Stimulated activated CD4-positive, alpha-beta T cell treated with anti-CD3 and anti-CD28 coated beads, Interleukin-12 subunit alpha, Interleukin-12 subunit beta, amount 100 ng/mL, for 4 hours (primary cell): Measurements from ENCODE around the gene TMTC1.

Source experiments
- DNase-seq: peaks from one replicate; pipeline ENCODE4 v3.0.0-alpha.2; 2020

TMTC1 gene

GRCh38 chr12:29609431-29610215, 174.1 kb downstream of the TMTC1 start:
- no peak for DNase-seq

GRCh38 chr12:29608581-29608980, 175.2 kb downstream of the TMTC1 start:
- no peak for DNase-seq

DNA sequence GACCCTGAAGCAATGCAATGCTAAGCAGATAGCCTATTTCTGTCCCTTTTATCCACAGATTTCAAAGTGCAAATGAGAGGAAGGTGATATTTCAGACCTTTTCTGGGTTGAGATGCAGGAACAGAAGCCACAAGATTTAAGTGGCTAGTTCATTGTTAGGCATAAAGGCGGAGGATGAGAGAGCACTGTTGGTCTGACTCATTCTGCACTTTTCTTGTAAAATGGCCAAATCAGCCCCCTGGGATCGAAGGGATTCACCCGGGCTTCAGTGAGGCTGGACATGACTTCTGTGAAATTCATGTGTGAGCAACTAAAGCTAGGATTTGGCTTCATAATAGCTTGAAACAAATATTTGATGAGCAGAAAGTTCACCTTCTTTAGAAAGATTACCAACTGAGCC, 184.4 kb downstream of the TMTC1 start:
- no peak for DNase-seq

GRCh38 chr12:29595071-29595755, 188.5 kb downstream of the TMTC1 start:
- DNase-seq: no peak

- DNase-seq: no peak
Measured at GRCh38 chr12:29593001-29593400, 190.7 kb downstream of the TMTC1 start.

- no peak for DNase-seq
Measured at GRCh38 chr12:29591140-29592020, 192.4 kb downstream of the TMTC1 start.

DNA sequence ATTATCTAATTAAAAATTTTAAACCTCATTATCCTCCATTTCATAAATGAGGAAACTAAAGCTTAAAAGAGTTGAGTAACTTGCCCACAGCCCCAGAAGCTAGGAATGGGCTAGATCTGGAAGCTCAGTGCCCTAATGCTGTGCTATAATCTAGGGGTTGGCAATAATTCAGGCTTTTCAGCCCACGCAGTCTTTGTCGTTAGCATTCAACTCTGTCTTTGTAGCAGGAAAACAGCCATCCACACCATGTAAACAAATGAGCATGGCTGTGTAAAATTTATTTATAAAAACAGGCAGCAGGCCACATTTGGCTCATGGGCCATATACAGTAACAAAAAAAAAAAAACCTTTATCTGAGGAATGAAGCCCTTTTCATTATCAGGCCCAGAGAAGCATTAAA, 193.9 kb downstream of the TMTC1 start:
- DNase-seq: no peak

- no peak for DNase-seq
Measured at GRCh38 chr12:29589286-29589820, 194.4 kb downstream of the TMTC1 start.

DNA sequence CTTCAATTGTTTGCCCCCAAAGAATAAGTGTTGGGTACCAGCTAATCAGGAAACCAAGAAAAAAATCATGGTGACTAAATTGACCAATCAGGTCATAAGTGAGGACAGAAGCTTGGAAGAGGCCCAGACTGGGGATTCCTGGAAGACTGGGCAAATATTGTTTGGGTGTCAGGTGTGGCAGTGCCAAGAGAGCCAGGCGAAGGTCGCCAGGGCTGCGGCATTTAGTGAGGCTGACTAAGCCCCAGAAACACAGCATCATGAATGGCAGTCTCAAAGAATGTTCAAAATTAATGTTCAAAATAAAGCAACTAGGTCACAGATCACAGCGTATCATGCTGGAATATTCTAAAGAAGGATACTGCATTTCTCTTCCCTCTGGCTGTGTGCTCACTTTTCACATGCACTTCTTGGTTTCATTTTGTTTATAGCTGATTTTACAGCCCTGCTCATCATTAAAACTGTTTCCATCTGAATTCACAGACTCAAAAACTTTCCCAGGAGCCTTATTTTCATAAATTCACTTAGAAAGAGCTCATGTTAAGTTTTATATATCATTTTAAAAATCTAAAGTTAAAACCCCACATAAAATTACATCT, 201.0 kb downstream of the TMTC1 start:
- DNase-seq: no peak

DNA sequence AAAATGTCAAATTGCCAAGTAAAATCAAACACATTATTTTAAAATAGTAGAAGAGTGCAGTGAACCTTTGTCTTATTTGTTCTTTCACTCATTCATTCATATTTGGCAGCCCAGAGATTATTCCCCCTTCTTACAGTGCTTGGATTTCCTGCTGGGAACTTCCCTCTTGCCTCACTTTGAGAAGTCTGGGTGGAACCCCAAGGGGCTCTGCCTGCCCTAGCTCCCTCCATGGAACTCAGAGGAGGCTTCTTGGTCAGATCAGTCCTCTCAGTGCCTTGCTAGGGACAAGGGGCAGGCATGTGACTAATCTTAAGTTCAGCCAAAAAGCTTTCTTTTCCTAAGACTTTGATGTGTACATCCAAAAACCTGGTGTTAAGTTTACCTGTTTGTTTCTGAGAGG, 201.6 kb downstream of the TMTC1 start:
- no peak for DNase-seq

DNA sequence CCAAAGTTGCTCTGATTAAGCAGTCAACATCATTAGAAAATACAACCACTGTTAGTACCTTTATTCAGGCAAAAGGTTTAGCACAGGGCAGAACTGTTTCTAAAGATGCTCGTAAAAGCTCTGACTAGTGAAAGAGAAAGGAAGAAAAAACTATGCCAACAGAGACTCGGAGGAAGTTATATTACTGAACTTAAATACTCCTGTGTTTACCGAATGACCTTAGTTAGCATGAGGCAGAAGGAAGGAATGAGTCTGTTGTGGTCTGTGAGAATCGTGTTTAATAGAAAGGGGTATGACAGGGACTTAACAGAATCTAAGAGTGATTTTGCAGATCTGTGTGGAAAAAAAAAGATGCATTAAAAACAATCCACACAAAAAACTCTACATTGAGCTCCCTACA, 202.1 kb downstream of the TMTC1 start:
- no peak for DNase-seq

DNA sequence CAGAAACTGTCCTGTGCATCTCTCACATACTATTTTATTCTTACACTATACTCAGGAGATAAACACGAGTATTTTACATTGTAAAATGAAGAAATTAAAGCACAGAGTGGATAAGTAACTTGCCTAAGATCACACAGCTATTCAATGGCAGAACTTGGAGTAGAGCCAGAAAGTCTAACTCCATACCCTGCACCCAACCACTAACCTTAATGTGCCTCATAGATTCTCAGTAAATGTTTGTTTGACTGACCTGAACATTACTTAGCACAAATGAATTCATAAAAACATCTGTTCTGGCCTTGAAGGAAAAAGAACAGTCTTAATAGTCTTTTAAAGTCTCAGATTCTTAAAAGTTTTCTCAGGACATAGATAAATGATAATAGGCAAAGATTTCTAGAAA, 202.8 kb downstream of the TMTC1 start:
- no peak for DNase-seq

GRCh38 chr12:29578731-29579130, 205.0 kb downstream of the TMTC1 start:
- DNase-seq: no peak

DNA sequence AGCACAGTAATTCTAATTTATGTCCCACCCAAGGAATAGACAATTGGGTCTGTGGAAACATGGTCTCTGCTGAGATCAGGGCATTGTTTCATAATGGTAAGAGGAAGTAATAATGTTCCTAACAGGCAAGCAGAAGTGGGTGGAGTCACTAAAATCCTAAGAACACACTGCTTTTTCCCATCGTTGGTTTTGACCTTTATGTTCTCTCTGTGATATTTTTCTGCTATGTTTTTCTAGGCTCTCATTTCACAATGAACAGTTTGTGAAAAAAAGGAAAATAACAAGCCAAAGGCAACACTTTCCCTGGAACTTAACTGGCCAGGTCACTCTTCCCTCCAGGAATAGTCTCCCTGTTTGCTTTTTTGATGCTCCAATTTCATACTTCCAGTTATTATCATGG, 205.7 kb downstream of the TMTC1 start:
- no peak for DNase-seq

GRCh38 chr12:29574500-29574899, 209.2 kb downstream of the TMTC1 start:
- DNase-seq: no peak

GRCh38 chr12:29572938-29573337, 210.8 kb downstream of the TMTC1 start:
- DNase-seq: no peak

GRCh38 chr12:29572464-29572863, 211.3 kb downstream of the TMTC1 start:
- no peak for DNase-seq

DNA sequence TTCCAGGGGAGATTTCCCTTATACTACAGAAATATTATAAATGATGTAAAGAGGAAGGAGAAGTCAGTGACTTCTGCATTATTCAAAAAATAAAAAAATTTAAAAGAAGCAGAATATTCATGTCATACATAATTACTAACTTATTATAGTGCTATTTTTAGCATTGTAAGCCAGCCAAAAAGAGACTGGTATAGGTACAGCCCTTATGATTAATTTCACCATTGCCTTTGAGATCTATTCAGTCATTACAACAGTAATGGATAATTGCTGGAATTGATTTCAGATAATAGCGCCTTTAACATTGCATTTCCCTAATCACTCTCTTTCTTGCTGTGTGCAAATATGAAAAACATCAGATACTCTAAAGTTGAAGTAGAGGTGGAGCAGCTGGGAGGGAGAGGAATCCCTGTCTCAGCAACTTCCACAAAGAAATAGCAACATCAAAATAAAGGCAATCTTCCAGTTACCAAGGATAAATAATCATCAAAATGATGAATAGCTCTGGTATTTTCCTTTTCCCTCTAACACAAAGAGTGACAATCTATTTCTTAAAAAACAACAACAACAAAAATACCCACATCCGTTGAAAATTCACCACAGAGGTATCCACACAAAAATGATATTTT, 214.5 kb downstream of the TMTC1 start:
- DNase-seq: no peak

DNA sequence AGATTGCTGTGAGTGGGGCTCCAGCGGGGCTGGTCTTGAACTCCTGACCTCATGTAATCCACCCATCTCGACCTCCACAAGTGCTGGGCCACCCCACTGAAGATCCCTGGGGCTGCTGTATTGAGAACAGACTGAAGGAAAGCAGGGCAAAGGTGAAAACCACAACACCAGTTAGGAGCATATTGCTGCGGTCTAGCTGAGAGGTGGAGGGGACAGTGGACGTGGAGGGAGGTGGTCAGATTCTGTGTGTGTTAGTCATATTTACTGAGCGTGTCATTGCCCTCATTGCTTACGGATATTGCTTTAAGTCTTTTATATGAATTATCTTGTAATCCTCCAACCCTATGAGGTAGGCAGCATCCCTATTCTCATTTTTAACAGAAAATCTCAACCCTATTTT, 217.3 kb downstream of the TMTC1 start:
- no peak for DNase-seq

DNA sequence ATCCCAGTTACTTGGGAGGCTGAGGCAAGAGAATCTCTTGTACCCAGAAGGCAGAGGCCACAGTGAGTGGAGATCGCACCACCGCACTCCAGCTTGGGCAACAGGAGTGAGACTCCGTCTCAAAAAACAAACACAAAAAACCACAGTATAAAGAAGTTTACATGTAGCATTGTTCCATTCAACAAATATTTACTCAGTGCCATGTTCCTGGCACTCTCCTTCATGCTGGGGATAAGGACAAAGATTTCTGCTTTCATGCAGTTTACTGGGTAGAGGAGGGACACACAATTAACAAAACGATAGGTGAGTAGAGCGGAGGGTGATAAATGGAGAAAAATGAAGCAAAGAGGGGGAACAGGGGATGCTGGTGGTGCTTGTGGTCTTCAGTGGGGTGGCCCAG, 218.0 kb downstream of the TMTC1 start:
- no peak for DNase-seq

DNA sequence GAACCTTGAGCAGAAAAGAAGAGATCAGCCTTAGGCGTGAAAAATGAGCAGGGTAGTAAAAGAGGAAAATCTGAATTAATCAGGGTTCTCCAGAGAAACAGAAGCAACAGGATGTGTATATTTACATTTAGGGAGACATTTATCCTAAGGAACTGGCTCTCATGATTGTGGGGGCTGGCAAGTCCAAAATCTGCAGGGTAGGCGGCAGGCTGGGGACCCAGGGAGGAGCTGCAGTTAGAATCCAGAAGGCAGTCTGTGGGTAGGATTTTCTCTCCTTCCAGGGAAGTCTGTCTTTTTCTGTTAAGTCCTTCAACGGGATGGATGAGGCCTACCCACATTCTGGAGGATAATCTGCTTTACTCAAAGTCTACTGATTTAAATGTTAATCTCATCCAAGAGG, 218.8 kb downstream of the TMTC1 start:
- no peak for DNase-seq

DNA sequence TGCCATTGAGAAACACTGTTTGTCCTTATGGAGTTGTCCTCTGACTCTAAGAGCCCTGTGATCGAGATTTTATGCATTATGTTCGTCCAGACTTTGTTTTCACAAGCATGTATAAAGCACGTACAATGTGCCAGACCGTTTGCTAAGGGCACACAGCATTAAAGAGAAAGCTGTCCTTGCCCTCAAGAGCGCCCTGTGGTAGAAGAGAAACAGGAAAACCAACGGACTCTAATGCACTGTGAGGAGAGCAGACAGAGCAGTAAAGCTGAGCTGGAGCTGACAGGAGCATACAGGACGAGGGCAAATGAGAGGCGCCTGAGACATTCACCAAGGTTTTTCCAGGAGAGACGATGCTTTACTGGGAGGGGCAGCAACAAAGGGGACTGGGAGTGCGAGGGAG, 220.1 kb downstream of the TMTC1 start:
- DNase-seq: no peak

DNA sequence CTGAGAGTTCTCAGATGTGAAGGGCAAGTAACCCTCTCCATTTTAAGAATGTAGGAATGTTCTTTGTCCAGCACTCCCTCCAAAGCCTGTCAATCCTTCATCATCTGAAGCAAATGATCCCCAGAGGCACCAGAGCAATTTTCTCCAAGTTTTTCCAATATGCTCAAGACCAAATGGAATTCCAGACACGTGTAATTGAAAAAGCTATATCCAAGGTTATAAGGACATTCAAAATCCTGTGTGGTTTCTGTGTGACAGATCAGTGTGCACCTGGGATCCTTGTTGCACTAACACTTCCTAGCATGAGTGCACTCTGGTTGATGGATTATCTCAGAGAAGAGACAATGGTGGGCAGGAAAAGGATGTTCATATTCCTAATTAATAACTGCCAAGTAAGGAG, 220.7 kb downstream of the TMTC1 start:
- no peak for DNase-seq
